GM12801 (cell line): ENCODE results near the gene SFMBT1.

ENCODE experiments used
- TF ChIP-seq, protein P1 (sequence below): IDR thresholded peaks from one replicate; pipeline ENCODE4 v1.5.1; 2011; ENCODE audit warnings: control low read depth; ENCODE audit not compliant: insufficient read length; ENCODE audit errors: extremely low read depth

The SFMBT1 gene

DNA sequence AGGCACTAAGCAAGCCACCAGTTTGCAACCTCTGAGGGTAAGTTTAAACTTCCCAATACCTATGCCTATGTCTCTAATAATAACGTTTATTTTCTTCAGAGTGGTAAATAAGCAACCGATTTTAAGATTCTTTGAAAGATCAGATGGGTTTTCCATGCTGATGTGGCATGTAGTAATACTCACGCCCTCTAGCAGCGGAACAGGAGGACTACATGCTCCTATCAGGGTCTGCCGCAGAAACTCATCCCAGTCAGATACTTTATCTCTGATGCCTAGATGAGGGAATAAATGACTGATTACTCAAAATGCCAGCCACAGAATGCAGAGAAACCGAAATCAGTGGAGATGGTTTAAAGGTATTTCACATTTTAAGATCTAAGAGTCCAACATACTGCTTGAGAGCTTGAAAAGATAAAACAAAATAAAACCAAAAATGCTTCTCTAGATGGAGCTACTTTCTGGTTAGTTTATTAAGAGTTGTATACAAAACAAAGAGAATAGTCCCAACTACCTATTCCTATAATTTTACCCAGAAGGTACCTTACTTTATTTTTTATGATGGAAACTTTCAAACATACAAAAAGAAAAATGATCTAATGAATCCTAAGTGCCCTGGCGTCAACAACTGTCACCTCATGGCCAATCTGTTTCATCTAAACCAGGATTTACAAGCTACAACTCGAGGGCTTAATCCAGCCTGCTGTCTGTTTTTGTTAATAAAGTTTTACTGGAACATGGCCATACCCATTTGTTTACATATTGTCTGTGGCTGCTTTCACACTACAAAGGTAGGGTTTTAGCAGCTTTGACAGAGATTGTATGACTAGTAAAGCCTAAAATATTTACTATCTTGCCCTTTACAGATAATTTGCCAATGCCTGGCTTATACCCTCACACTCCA, 111.0 kb downstream of the SFMBT1 start:
- TF ChIP-seq, protein P1, sequence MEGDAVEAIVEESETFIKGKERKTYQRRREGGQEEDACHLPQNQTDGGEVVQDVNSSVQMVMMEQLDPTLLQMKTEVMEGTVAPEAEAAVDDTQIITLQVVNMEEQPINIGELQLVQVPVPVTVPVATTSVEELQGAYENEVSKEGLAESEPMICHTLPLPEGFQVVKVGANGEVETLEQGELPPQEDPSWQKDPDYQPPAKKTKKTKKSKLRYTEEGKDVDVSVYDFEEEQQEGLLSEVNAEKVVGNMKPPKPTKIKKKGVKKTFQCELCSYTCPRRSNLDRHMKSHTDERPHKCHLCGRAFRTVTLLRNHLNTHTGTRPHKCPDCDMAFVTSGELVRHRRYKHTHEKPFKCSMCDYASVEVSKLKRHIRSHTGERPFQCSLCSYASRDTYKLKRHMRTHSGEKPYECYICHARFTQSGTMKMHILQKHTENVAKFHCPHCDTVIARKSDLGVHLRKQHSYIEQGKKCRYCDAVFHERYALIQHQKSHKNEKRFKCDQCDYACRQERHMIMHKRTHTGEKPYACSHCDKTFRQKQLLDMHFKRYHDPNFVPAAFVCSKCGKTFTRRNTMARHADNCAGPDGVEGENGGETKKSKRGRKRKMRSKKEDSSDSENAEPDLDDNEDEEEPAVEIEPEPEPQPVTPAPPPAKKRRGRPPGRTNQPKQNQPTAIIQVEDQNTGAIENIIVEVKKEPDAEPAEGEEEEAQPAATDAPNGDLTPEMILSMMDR: no peak

DNA sequence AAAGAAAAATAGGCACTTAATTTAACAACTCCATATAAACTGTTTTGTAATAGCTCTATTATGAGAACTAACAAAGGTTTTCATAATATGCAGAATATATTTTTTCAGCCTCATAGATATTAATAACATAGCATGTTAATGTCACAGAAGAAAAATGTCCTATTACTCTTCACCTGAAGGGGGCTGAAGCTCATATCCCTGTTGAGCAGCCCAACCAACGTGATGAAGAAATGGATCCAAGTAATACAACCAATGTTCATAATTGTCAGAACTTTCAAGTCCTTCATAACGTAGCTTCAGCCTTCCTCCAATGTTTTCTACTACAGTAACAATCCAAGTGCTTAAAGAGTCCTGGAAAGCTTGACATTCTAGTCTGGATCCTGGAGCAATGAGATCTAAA, 114.0 kb downstream of the SFMBT1 start:
- TF ChIP-seq, protein P1: no peak

DNA sequence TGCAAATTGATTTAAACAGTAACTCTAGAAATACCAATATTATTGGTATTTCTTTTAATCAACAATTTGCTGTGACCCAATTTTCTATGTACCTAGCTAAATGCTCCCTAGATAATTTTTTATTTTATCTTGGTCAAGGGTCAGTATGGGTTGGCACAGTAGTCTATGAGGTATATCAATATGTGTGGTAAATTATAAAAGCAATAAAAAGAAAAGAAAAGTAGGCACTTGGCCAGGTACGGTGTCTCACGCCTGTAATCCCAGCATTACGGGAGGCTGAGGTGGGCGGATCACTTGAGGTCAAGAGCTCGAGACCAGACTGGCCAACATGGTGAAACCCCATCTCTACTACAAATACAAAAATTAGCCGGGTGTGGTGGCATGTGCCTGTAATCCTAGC, 114.5 kb downstream of the SFMBT1 start:
- TF ChIP-seq, protein P1: no peak

DNA sequence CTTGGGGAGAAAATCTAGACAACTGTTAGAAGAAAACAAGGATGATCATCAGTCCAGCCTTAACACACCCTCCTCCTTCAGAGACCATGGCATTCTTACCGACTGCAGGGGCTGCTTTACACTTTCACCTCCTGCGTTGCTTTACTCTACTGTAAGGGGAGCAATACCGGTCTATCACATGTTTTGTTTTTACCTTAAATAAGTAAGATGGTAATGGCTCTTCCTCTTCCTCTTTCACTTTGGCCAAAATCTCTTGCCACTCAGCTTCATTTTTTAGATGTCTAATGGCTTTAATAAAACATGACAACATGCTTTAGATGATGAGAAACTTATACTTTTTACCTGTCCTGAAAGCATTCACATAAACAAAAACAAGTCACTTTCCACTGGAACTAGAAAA, 115.1 kb downstream of the SFMBT1 start:
- TF ChIP-seq, protein P1: no peak

DNA sequence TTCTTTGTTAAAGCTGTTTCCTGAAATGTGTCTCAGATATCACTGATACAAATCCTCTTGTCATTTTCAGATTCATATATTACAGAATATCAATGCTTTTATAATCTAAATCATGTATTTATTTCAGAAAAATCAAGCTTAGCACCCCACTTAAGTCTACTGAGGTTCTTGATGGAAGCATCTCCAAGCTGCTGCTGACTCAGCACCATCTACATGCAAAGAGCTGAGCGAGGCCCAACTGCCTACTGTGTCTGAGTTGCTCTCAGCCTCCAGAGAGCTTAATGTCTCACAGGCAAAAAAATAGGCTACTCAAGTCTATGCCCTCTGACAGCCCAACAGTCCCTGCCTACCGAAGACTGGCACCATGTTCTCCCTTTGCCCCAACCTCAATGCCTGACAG, 119.3 kb downstream of the SFMBT1 start:
- TF ChIP-seq, protein P1: no peak

DNA sequence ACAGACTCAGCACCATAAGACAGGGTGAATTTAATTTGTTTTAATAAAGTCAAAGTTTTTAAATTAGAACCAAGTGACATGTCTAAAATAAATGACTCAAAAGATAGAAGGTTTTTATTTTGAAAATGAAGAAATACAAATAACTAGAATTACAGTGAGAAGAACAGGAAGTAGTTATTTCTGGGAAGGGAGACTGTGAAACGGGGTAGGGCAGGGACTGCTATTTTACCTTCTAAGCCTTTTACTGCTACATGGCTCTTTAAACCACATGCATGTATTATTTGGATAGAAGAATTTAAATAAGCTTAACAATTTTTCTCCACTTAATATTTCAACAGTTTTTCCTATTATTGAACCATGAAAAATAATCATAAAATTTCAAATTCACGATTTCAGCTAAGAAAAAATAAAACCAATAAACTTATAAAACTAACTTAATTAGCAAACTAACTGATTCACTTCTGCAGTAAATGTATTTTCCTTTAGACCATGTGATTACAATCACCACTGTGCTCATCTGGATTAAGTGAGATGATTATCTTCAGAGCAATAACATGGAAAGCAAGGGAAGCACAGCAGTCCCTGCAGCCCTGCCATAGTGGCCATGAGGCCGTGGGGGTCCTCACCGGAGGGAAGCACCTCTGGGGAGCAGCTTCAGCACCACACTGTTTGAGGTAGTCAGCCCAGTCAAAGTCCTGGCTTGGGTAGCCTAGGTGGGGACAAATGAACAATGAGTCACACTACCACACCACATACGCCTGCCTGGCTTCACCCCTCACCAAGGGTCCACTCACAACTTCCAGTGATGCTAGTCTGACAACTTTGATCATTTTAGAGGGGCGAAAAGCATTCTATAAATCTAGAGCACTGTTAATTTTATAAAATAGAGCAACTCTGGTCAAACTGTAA, 120.2 kb downstream of the SFMBT1 start:
- TF ChIP-seq, protein P1: no peak

DNA sequence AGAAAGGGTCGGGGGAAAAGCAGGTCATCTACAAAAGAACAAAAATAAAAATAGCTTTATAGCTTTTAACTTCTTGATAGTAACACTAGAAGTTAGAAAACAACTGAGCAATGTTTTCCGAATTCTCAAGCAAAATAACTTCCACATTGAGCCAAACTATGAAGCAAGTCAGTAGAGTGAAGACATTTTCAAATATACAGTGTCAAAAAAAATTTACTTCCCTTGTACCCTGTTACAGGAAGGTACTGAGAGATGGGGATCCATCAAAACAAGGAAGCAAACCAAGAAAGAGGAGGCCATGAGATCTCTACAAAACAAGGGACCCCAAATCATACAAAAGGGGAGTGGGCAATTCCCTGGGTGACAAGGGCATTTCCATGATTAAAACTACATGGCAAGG, 121.9 kb downstream of the SFMBT1 start:
- TF ChIP-seq, protein P1: no peak
